Measurements from ENCODE around the gene INTU.
A peak's percentile ranks its signal among the peaks of the same experiment; 100 is the strongest.
"Not testable (repeated sequence)": the region's sequence is repeated elsewhere in the genome, so short reads cannot be mapped to it uniquely, and the experiment has no call there.

The INTU gene

GRCh38 chr4:127632420-127633403 is at the start of gene INTU:
Gene INTU (plus strand): TSS chr4:127632957. CDS start chr4:127633035, 78 bp downstream.
- peak; percentile 69 for DNase-seq

GRCh38 chr4:127586496-127586895 is 46.3 kb upstream of the INTU start:
- not testable (repeated sequence) for DNase-seq

GRCh38 chr4:127586922-127587571 is 45.7 kb upstream of the INTU start:
- DNase-seq = no peak

GRCh38 chr4:127589153-127589552 is 43.6 kb upstream of the INTU start:
- DNase-seq = not testable (repeated sequence)

GRCh38 chr4:127598656-127599055 is 34.1 kb upstream of the INTU start:
- no peak for DNase-seq

- no peak for DNase-seq
These were observed 31.7 kb upstream of the INTU start for GRCh38 chr4:127601029-127601428.

GRCh38 chr4:127604949-127605709 is 27.6 kb upstream of the INTU start:
- DNase-seq = no peak

- DNase-seq = no peak
These were observed 25.9 kb upstream of the INTU start for GRCh38 chr4:127606823-127607222.

- DNase-seq = no peak
These were observed 23.3 kb upstream of the INTU start for GRCh38 chr4:127609484-127609883.

GRCh38 chr4:127610488-127610887 is 22.3 kb upstream of the INTU start:
- DNase-seq = no peak

- no peak for DNase-seq
These were observed 15.9 kb upstream of the INTU start for GRCh38 chr4:127616898-127617297.

GRCh38 chr4:127618427-127618826 is 14.3 kb upstream of the INTU start:
- no peak for DNase-seq

GRCh38 chr4:127622621-127622920 is 10.2 kb upstream of the INTU start:
- no peak for DNase-seq

GRCh38 chr4:127622921-127623796 is 9.6 kb upstream of the INTU start:
- DNase-seq = no peak

GRCh38 chr4:127623797-127624083 is 9.0 kb upstream of the INTU start:
- DNase-seq = no peak

- no peak for DNase-seq
These were observed 8.6 kb upstream of the INTU start for GRCh38 chr4:127624173-127624572.

- no peak for DNase-seq
These were observed 3.4 kb upstream of the INTU start for GRCh38 chr4:127629371-127629770.

- DNase-seq = no peak
These were observed 2.6 kb upstream of the INTU start for GRCh38 chr4:127630152-127630551.

- DNase-seq = no peak
These were observed 1.3 kb upstream of the INTU start for GRCh38 chr4:127631420-127631819.

- DNase-seq = no peak
These were observed 1.4 kb downstream of the INTU start for GRCh38 chr4:127634181-127634580.

GRCh38 chr4:127641524-127641923 is 8.8 kb downstream of the INTU start:
- DNase-seq = no peak

GRCh38 chr4:127642169-127642568 is 9.4 kb downstream of the INTU start:
- DNase-seq = no peak

- no peak for DNase-seq
These were observed 11.0 kb downstream of the INTU start for GRCh38 chr4:127643791-127644190.

All from DMS79 (cell line).